Activated naive CD8-positive, alpha-beta T cell treated with anti-CD3 and anti-CD28 coated beads, Interleukin-2, amount 10 ng/mL, durations not matched to agents 7 days and 5 days (primary cell): Measurements from ENCODE around the gene UGGT2. TPM values are rescaled to one million over a fixed set of nuclear protein-coding genes. Genes with fewer than 3 reads are reported as not detected.
"Not testable (repeated sequence)": the region's sequence is repeated elsewhere in the genome, so short reads cannot be mapped to it uniquely, and the experiment has no call there.

ENCODE experiments used
- ATAC-seq: fragments of 150-1000 bp; cut with Tn5 transposase; one replicate; pipeline ENCODE4 v1.10.0; 2021; ENCODE audit warnings: low read depth, moderate library complexity
- POLR2A ChIA-PET: fragments of 350-600 bp; sonication (Branson Sonifier 250); formaldehyde crosslinking; loops from one replicate; lab custom pipeline; 2021; ENCODE audit warnings: antibody characterized with exemption; lab: Charles Lee
- DNase-seq: peaks from one replicate; pipeline ENCODE4 v3.0.0; 2021
- H3K27ac Mint-ChIP-seq: one replicate; pipeline ENCODE4 v1.8.0; 2022; ENCODE audit warnings: mild to moderate bottlenecking, mixed read lengths
- H3K27me3 Mint-ChIP-seq: one replicate; pipeline ENCODE4 v1.8.0; 2022; ENCODE audit warnings: mild to moderate bottlenecking, moderate library complexity, mixed read lengths
- H3K36me3 Mint-ChIP-seq: one replicate; pipeline ENCODE4 v1.8.0; 2021; ENCODE audit warnings: mild to moderate bottlenecking, mixed read lengths
- H3K4me1 Mint-ChIP-seq: one replicate; pipeline ENCODE4 v1.8.0; 2021; ENCODE audit warnings: mixed read lengths
- H3K4me3 Mint-ChIP-seq: one replicate; pipeline ENCODE4 v1.8.0; 2022; ENCODE audit warnings: mild to moderate bottlenecking, moderate library complexity, mixed read lengths
- H3K9me3 Mint-ChIP-seq: one replicate; pipeline ENCODE4 v1.8.0; 2021; ENCODE audit warnings: mixed read lengths
- total RNA-seq, 2 experiments: library from RNA; stranded (reverse); gene quantifications; one replicate each; pipeline ENCODE4 v1.2.3, GENCODE V29; 2021

UGGT2 gene
- total RNA-seq, 2 experiments from 2014 or later = 0.42 TPM; not detected in 1

GRCh38 chr13:96080676-96081075, 27.5 kb upstream of the UGGT2 start:
- POLR2A ChIA-PET = no interaction called here
- no peak overlapping the region for H3K27ac Mint-ChIP-seq

GRCh38 chr13:96075953-96076543, 22.8 kb upstream of the UGGT2 start:
- Mint-ChIP-seq H3K4me3 (no peak overlapping the region), H3K4me1 (no peaks in the 10 kb centered on the region), H3K9me3 (peaks cover 2% of the 10 kb centered on the region), H3K36me3 (no peaks in the 10 kb centered on the region), H3K27ac (no peak overlapping the region), H3K27me3 (no peaks in the 10 kb centered on the region)
- ATAC-seq = no peak
- no peak for DNase-seq
- POLR2A ChIA-PET = no interaction called here

More at GRCh38 chr13:96080676-96081075, 27.5 kb upstream of the UGGT2 start:
- H3K9me3 Mint-ChIP-seq = no peaks in the 10 kb centered on the region
- H3K36me3 Mint-ChIP-seq = no peaks in the 10 kb centered on the region
- DNase-seq (no peak), ATAC-seq (no peak)
- H3K27me3 Mint-ChIP-seq = no peaks in the 10 kb centered on the region
- H3K4me1 Mint-ChIP-seq = no peaks in the 10 kb centered on the region
- H3K4me3 Mint-ChIP-seq = no peak overlapping the region

GRCh38 chr13:96072392-96072791, 19.2 kb upstream of the UGGT2 start:
- Mint-ChIP-seq H3K36me3 (no peaks in the 10 kb centered on the region), H3K4me1 (no peaks in the 10 kb centered on the region), H3K9me3 (peaks cover 2% of the 10 kb centered on the region), H3K4me3 (no peak overlapping the region), H3K27me3 (no peaks in the 10 kb centered on the region), H3K27ac (no peak overlapping the region)
- DNase-seq = no peak
- POLR2A ChIA-PET = no interaction called here
- ATAC-seq = no peak

GRCh38 chr13:96071504-96071903, 18.3 kb upstream of the UGGT2 start:
- DNase-seq (no peak), ATAC-seq (no peak)
- Mint-ChIP-seq H3K9me3 (peaks cover 2% of the 10 kb centered on the region), H3K27ac (no peak overlapping the region), H3K27me3 (no peaks in the 10 kb centered on the region), H3K36me3 (no peaks in the 10 kb centered on the region), H3K4me1 (no peaks in the 10 kb centered on the region), H3K4me3 (no peak overlapping the region)
- POLR2A ChIA-PET = no interaction called here

GRCh38 chr13:96068729-96069128, 15.5 kb upstream of the UGGT2 start:
- no peaks in the 10 kb centered on the region for H3K27me3 Mint-ChIP-seq
- H3K4me1 Mint-ChIP-seq = no peaks in the 10 kb centered on the region
- DNase-seq = no peak
- POLR2A ChIA-PET = no interaction called here
- H3K9me3 Mint-ChIP-seq = peaks cover 2% of the 10 kb centered on the region
- H3K4me3 Mint-ChIP-seq = no peak overlapping the region
- H3K27ac Mint-ChIP-seq = no peak overlapping the region
- H3K36me3 Mint-ChIP-seq = no peaks in the 10 kb centered on the region
- ATAC-seq = no peak

DNA sequence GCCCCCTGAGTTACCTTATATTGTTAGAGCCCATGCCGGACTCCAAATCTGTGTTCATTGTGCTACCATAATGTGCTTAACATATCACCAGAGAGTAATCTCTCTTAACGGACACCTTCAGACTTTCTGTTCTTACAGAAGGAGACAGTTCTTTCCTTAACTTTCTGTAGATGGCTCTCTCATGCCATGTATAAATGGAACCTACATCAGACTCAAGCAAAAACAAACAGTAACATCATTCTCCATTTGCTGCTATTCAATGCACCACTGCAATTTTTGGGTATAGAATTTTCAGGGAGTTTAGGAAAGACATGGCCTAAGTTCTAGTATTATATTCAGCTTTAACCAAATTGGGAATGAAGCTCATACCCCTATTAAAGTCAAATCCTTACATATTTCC, 12.6 kb upstream of the UGGT2 start:
- no peak overlapping the region for H3K4me3 Mint-ChIP-seq
- POLR2A ChIA-PET = no interaction called here
- DNase-seq (no peak), ATAC-seq (no peak)
- H3K36me3 Mint-ChIP-seq = no peaks in the 10 kb centered on the region
- H3K27ac Mint-ChIP-seq = no peak overlapping the region
- H3K27me3 Mint-ChIP-seq = no peaks in the 10 kb centered on the region
- no peaks in the 10 kb centered on the region for H3K9me3 Mint-ChIP-seq
- H3K4me1 Mint-ChIP-seq = no peaks in the 10 kb centered on the region

DNA sequence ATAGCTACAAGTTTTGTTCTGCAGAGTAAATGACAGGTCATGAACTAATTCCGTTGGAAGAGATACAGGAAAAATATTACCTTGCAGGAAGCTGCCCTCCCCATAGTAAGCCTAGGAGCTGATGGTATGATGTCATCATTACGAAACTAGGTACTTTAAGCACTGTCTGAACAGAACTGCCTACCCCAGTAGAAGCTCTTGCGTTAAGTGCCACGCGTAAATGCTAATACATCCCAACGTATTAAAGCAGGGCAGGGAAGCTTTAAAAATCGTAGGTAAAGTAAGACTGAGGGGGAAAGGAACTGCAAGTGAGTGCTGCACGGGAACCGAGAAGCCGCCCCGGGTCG, 572 bp downstream of the UGGT2 start:
- Mint-ChIP-seq H3K9me3 (peaks cover 1% of the 10 kb centered on the region), H3K27ac (no peak overlapping the region), H3K4me1 (peaks cover 2% of the 10 kb centered on the region), H3K4me3 (peak overlapping the region; percentile 71), H3K36me3 (no peaks in the 10 kb centered on the region), H3K27me3 (peaks cover 21% of the 10 kb centered on the region)
- DNase-seq = no peak
- ATAC-seq = no peak
- POLR2A ChIA-PET = no interaction called here

GRCh38 chr13:96051946-96052345, 1.3 kb downstream of the UGGT2 start:
- DNase-seq, H3K27ac Mint-ChIP-seq, H3K9me3 Mint-ChIP-seq, ATAC-seq, POLR2A ChIA-PET, H3K4me3 Mint-ChIP-seq, H3K4me1 Mint-ChIP-seq, H3K36me3 Mint-ChIP-seq: not testable (repeated sequence)
- H3K27me3 Mint-ChIP-seq = peaks cover 21% of the 10 kb centered on the region

DNA sequence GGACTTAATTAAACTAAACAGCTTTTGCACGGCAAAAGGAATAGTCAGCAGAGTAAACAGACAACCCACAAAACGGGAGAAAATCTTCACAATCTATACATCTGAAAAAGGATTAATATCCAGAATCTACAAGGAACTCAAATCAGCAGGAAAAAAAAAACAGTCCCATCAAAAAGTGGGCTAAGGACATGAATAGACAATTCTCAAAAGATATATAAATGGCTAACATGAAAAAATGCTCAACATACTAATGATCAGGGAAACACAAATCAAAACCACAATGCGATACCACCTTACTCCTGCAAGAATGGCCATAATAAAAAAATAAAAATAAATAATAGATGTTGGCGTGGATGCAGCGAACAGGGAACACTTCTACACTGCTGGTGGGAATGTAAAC, 1.7 kb downstream of the UGGT2 start:
- H3K4me3 Mint-ChIP-seq, H3K36me3 Mint-ChIP-seq, H3K9me3 Mint-ChIP-seq, POLR2A ChIA-PET, DNase-seq, H3K27ac Mint-ChIP-seq, ATAC-seq, H3K4me1 Mint-ChIP-seq: not testable (repeated sequence)
- H3K27me3 Mint-ChIP-seq = peaks cover 21% of the 10 kb centered on the region

- H3K9me3 Mint-ChIP-seq, H3K27ac Mint-ChIP-seq, ATAC-seq, H3K4me3 Mint-ChIP-seq, DNase-seq, POLR2A ChIA-PET, H3K4me1 Mint-ChIP-seq, H3K36me3 Mint-ChIP-seq: not testable (repeated sequence)
- peaks cover 21% of the 10 kb centered on the region for H3K27me3 Mint-ChIP-seq
Observed at GRCh38 chr13:96050955-96051354, 2.2 kb downstream of the UGGT2 start.

GRCh38 chr13:96046449-96047126, 6.6 kb downstream of the UGGT2 start:
- POLR2A ChIA-PET = interaction anchor here (0.6 kb wide), 1 partner anchor 20 kb away, joined by 3 read pairs; no protein-coding TSS in a partner anchor
- H3K9me3 Mint-ChIP-seq, H3K4me1 Mint-ChIP-seq, DNase-seq, H3K4me3 Mint-ChIP-seq, H3K27me3 Mint-ChIP-seq, H3K27ac Mint-ChIP-seq, H3K36me3 Mint-ChIP-seq, ATAC-seq: not testable (repeated sequence)

- H3K4me1 Mint-ChIP-seq = no peaks in the 10 kb centered on the region
- ATAC-seq = no peak
- peaks cover 1% of the 10 kb centered on the region for H3K9me3 Mint-ChIP-seq
- no peak overlapping the region for H3K27ac Mint-ChIP-seq
- H3K27me3 Mint-ChIP-seq = no peaks in the 10 kb centered on the region
- DNase-seq = no peak
- POLR2A ChIA-PET = no interaction called here
- no peaks in the 10 kb centered on the region for H3K36me3 Mint-ChIP-seq
- no peak overlapping the region for H3K4me3 Mint-ChIP-seq
Observed at GRCh38 chr13:96044238-96044637, 9.0 kb downstream of the UGGT2 start.

DNA sequence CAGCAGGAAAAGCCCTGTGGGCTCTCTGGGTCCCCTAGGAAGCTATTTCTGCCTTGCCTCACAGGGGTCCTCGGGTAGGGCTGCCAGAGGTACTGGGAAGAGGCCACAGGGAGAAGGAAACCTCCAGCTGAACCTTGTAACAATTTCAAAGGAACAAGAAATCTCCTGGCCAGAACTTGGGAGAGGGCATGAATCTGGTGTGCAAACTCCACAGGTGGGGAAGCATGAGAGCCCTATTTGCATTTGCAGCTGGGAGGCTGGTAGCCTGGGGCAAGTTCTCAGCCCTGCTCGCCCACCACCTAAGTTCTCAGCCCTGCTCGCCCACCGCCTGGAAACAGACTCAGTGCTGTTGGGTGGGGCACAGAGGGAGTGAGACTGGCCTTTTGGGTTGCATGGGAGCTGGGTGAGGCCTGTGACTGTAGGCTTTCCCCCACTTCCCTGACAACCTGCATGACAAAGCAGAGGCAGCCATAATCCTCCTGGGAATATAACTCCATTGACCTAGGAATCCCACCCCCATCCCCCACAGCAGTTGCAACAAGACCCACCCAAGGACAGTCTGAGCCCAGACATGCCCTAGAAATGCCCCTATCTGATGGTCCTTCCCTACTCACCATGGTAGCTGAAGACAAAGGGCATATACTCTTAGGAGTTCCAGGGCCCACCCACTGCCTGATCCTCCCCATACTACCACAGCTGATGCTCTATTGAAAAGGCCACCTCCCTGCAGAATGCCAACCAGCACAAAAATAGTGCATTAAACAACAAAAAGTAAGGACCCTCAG, 11.7 kb downstream of the UGGT2 start:
- no peaks in the 10 kb centered on the region for H3K4me1 Mint-ChIP-seq
- no peak overlapping the region for H3K4me3 Mint-ChIP-seq
- no peak for ATAC-seq
- peaks cover 1% of the 10 kb centered on the region for H3K9me3 Mint-ChIP-seq
- POLR2A ChIA-PET = no interaction called here
- no peak overlapping the region for H3K27ac Mint-ChIP-seq
- H3K27me3 Mint-ChIP-seq = no peaks in the 10 kb centered on the region
- DNase-seq = no peak
- H3K36me3 Mint-ChIP-seq = no peaks in the 10 kb centered on the region

- POLR2A ChIA-PET = no interaction called here
- no peak for DNase-seq
- ATAC-seq = no peak
- Mint-ChIP-seq H3K9me3 (peaks cover 2% of the 10 kb centered on the region), H3K4me1 (no peaks in the 10 kb centered on the region), H3K36me3 (no peaks in the 10 kb centered on the region), H3K27me3 (no peaks in the 10 kb centered on the region), H3K4me3 (no peak overlapping the region), H3K27ac (no peak overlapping the region)
Observed at GRCh38 chr13:96036515-96036914, 16.7 kb downstream of the UGGT2 start.
